HepG2 (cell line): ENCODE results near the gene ZBTB2. TPM values are rescaled to one million over a fixed set of nuclear protein-coding genes. Genes with fewer than 3 reads are reported as not detected.

Source experiments
- EEA1 ChIP-seq: sonication (generic); formaldehyde crosslinking; IDR thresholded peaks from 2 replicates; pipeline ENCODE4 v1.5.1; 2020; ENCODE audit warnings: mild to moderate bottlenecking, missing genetic modification reagents, borderline replicate concordance
- HHEX ChIP-seq: IDR thresholded peaks from 2 replicates; pipeline ENCODE4 v1.6.1; 2016; ENCODE audit warnings: control low read depth
- HNRNPK ChIP-seq: fragments of 200-400 bp; formaldehyde crosslinking; IDR thresholded peaks from 2 replicates; pipeline ENCODE4 v1.6.1; 2018; ENCODE audit warnings: low read length, low read depth, moderate library complexity, mild to moderate bottlenecking; ENCODE audit not compliant: poor library complexity, severe bottlenecking
- MBNL3 ChIP-seq: fragments of 250-450 bp; sonication (Bioruptor Pico); conservative IDR thresholded peaks from 2 replicates; pipeline ENCODE4 v1.8.0; 2022; ENCODE audit warnings: mild to moderate bottlenecking, inconsistent platforms
- MIER3 ChIP-seq: IDR thresholded peaks from 2 replicates; pipeline ENCODE4 v1.6.1; 2016; ENCODE audit warnings: missing compliant biosample characterization, borderline replicate concordance
- NR2F6 ChIP-seq, 2 experiments: IDR thresholded peaks; 2 replicates each; pipeline ENCODE4 v1.6.1; 2016; ENCODE audit warnings: antibody characterized with exemption in 1 of 2, mild to moderate bottlenecking in 1 of 2
- RELA ChIP-seq: sonication (generic); formaldehyde crosslinking; IDR thresholded peaks from 2 replicates; pipeline ENCODE4 v1.4.0; 2020; ENCODE audit warnings: missing genetic modification reagents
- SOX6 ChIP-seq, 2 experiments: fragments of 450-650 bp in 1 of 2; sonication (generic) in 1 of 2; formaldehyde crosslinking in 1 of 2; IDR thresholded peaks; 2 replicates each; pipeline versions ENCODE4 v1.4.0 to v1.6.1; 2017 to 2020; ENCODE audit warnings: antibody characterized with exemption in 1 of 2, mild to moderate bottlenecking in 1 of 2, missing genetic modification reagents in 1 of 2
- ZNF136 ChIP-seq: sonication (generic); formaldehyde crosslinking; IDR thresholded peaks from 2 replicates; pipeline ENCODE4 v1.8.1; 2022; ENCODE audit warnings: low read depth, mild to moderate bottlenecking, moderate library complexity, missing genetic modification reagents
- ZNF160 ChIP-seq: sonication (generic); formaldehyde crosslinking; IDR thresholded peaks from 2 replicates; pipeline ENCODE4 v1.8.0; 2022; ENCODE audit warnings: mild to moderate bottlenecking, inconsistent platforms, missing genetic modification reagents
- ZNF180 ChIP-seq: sonication (generic); formaldehyde crosslinking; IDR thresholded peaks from 2 replicates; pipeline ENCODE4 v1.4.0; 2020; ENCODE audit warnings: low read depth, missing genetic modification reagents, borderline replicate concordance
- ZNF460 ChIP-seq: sonication (generic); formaldehyde crosslinking; IDR thresholded peaks from 2 replicates; pipeline ENCODE4 v1.5.1; 2020; ENCODE audit warnings: missing genetic modification reagents, mild to moderate bottlenecking, borderline replicate concordance
- ZNF75D ChIP-seq: sonication (generic); formaldehyde crosslinking; IDR thresholded peaks from 2 replicates; pipeline ENCODE4 v1.8.1; 2023; ENCODE audit warnings: missing genetic modification reagents, mild to moderate bottlenecking, borderline replicate concordance
- polyA plus RNA-seq, 8 experiments: library from polyadenylated mRNA; depleted of rRNA in 3 of 8; stranded (reverse) in 7 of 8; unstranded in 1 of 8; fragments of >200 nt; fragmentation: Illumina TruSeq in 4 of 8; extraction: Trizol in 4 of 8; gene quantifications; 2 replicates each; pipeline versions ENCODE4 v1.2.1 to v1.2.3, GENCODE V29; 2011 to 2016; ENCODE audit warnings: low read depth in 4 of 8, missing spikeins in 1 of 8, mixed read lengths in 1 of 8; ENCODE audit not compliant: insufficient read depth in 1 of 8
- total RNA-seq, 5 experiments: library from RNA; depleted of rRNA; stranded (reverse); fragments of >200 nt; fragmentation: Illumina TruSeq; extraction: Trizol; gene quantifications; 2 replicates each; pipeline ENCODE4 v1.2.3, GENCODE V29; 2016; ENCODE audit warnings: low read depth in 1 of 5
- TF ChIP-seq, protein P1 (sequence below): sonication (generic); formaldehyde crosslinking; IDR thresholded peaks from 2 replicates; pipeline ENCODE4; 2020; ENCODE audit warnings: missing genetic modification reagents, mild to moderate bottlenecking, borderline replicate concordance
- TF ChIP-seq, protein P2 (sequence below): sonication (generic); formaldehyde crosslinking; IDR thresholded peaks from 2 replicates; pipeline ENCODE4 v1.5.0; 2020; ENCODE audit warnings: mild to moderate bottlenecking, low read depth, missing genetic modification reagents, borderline replicate concordance
- TF ChIP-seq, protein P3 (sequence below): sonication (generic); formaldehyde crosslinking; IDR thresholded peaks from 2 replicates; pipeline ENCODE4 v1.4.0; 2020; ENCODE audit warnings: missing genetic modification reagents, borderline replicate concordance
- TF ChIP-seq, protein P4 (sequence below): IDR thresholded peaks from 2 replicates; pipeline ENCODE4 v1.6.1; 2016; ENCODE audit warnings: low read depth, control low read depth

ZBTB2 gene
- total and polyA plus RNA-seq, 2 of the 13 experiments (the other 11 are each of a cell fraction or from before 2014, with no cell fraction given) = 15.4 to 22.8 TPM

DNA sequence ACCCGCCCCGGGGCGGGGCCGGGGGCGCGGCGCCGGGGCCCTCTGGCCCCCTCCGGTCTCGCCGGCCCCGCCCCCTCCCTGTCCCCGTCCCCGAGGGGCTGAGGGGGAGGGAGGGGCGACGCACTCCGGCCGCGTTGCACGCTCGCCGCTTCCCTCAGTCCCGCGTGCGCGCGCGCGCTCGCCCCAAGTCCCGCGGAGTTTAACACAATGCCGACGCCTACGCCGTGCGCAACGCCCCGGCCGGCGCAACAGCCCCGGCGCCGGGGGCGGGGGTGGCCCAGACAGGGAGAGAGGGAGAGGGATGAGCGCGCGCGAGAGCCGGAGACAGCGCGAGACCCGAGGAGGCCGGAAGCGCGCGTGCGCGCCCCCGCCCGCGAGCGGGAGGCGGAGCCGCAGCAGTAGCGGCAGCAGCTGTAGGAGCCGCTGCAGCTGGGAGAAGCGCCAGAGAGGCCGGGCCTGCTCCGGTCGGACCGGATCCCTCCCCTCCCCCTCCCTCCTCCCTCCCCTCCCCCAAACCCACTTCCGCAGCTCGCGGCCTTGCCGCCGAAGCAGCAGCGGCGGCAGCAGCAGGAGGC lies 996 bp downstream of the ZBTB2 start (continued):
- TF ChIP-seq, protein P1, sequence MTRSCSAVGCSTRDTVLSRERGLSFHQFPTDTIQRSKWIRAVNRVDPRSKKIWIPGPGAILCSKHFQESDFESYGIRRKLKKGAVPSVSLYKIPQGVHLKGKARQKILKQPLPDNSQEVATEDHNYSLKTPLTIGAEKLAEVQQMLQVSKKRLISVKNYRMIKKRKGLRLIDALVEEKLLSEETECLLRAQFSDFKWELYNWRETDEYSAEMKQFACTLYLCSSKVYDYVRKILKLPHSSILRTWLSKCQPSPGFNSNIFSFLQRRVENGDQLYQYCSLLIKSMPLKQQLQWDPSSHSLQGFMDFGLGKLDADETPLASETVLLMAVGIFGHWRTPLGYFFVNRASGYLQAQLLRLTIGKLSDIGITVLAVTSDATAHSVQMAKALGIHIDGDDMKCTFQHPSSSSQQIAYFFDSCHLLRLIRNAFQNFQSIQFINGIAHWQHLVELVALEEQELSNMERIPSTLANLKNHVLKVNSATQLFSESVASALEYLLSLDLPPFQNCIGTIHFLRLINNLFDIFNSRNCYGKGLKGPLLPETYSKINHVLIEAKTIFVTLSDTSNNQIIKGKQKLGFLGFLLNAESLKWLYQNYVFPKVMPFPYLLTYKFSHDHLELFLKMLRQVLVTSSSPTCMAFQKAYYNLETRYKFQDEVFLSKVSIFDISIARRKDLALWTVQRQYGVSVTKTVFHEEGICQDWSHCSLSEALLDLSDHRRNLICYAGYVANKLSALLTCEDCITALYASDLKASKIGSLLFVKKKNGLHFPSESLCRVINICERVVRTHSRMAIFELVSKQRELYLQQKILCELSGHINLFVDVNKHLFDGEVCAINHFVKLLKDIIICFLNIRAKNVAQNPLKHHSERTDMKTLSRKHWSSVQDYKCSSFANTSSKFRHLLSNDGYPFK (CRISPR knock-in tag) = no peak
- TF ChIP-seq ZNF136 (CRISPR knock-in tag) = no peak; the same call in 1 of the 2 replicates
- no peak for TF ChIP-seq EEA1 (CRISPR knock-in tag)
- no peak; the same call in 1 of the 2 replicates for TF ChIP-seq ZNF160 (CRISPR knock-in tag)
- TF ChIP-seq HNRNPK = peak; percentile 100
- TF ChIP-seq, protein P2, sequence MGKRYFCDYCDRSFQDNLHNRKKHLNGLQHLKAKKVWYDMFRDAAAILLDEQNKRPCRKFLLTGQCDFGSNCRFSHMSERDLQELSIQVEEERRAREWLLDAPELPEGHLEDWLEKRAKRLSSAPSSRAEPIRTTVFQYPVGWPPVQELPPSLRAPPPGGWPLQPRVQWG (CRISPR knock-in tag) = no peak
- TF ChIP-seq, protein P3, sequence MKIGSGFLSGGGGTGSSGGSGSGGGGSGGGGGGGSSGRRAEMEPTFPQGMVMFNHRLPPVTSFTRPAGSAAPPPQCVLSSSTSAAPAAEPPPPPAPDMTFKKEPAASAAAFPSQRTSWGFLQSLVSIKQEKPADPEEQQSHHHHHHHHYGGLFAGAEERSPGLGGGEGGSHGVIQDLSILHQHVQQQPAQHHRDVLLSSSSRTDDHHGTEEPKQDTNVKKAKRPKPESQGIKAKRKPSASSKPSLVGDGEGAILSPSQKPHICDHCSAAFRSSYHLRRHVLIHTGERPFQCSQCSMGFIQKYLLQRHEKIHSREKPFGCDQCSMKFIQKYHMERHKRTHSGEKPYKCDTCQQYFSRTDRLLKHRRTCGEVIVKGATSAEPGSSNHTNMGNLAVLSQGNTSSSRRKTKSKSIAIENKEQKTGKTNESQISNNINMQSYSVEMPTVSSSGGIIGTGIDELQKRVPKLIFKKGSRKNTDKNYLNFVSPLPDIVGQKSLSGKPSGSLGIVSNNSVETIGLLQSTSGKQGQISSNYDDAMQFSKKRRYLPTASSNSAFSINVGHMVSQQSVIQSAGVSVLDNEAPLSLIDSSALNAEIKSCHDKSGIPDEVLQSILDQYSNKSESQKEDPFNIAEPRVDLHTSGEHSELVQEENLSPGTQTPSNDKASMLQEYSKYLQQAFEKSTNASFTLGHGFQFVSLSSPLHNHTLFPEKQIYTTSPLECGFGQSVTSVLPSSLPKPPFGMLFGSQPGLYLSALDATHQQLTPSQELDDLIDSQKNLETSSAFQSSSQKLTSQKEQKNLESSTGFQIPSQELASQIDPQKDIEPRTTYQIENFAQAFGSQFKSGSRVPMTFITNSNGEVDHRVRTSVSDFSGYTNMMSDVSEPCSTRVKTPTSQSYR (CRISPR knock-in tag) = peak; percentile 91
- TF ChIP-seq HHEX = no peak
- TF ChIP-seq RELA (CRISPR knock-in tag) = peak; percentile 82; the same call in 1 of the 2 replicates
- TF ChIP-seq NR2F6 (IDR thresholded peaks at IDR 0.05) = no peak
- peak; percentile 37; the same call in 1 of the 2 replicates for TF ChIP-seq NR2F6 (CRISPR knock-in tag; IDR thresholded peaks at IDR 0.05)
- TF ChIP-seq, protein P4, sequence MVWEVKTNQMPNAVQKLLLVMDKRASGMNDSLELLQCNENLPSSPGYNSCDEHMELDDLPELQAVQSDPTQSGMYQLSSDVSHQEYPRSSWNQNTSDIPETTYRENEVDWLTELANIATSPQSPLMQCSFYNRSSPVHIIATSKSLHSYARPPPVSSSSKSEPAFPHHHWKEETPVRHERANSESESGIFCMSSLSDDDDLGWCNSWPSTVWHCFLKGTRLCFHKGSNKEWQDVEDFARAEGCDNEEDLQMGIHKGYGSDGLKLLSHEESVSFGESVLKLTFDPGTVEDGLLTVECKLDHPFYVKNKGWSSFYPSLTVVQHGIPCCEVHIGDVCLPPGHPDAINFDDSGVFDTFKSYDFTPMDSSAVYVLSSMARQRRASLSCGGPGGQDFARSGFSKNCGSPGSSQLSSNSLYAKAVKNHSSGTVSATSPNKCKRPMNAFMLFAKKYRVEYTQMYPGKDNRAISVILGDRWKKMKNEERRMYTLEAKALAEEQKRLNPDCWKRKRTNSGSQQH = no peak
- no peak for TF ChIP-seq MIER3 (CRISPR knock-in tag)
- TF ChIP-seq ZNF460 (CRISPR knock-in tag) = peak; percentile 39; the same call in 1 of the 2 replicates
- no peak for TF ChIP-seq SOX6 (IDR thresholded peaks at IDR 0.05)
- TF ChIP-seq SOX6 (CRISPR knock-in tag; IDR thresholded peaks at IDR 0.05) = peak; percentile 70
- TF ChIP-seq MBNL3 (CRISPR knock-in tag) = no peak
- TF ChIP-seq ZNF75D = no peak
- no peak for TF ChIP-seq ZNF180 (CRISPR knock-in tag)
